GM21529 (cell line): ENCODE data around the gene PLA2G4E.
A peak's percentile ranks its signal among the peaks of the same experiment; 100 is the strongest.

Experiments
- ATAC-seq: cut with Tn5 transposase; IDR thresholded peaks from one replicate; pipeline ENCODE4 v1.9.1; 2021; ENCODE audit not compliant: unreplicated experiment

Gene PLA2G4E

DNA sequence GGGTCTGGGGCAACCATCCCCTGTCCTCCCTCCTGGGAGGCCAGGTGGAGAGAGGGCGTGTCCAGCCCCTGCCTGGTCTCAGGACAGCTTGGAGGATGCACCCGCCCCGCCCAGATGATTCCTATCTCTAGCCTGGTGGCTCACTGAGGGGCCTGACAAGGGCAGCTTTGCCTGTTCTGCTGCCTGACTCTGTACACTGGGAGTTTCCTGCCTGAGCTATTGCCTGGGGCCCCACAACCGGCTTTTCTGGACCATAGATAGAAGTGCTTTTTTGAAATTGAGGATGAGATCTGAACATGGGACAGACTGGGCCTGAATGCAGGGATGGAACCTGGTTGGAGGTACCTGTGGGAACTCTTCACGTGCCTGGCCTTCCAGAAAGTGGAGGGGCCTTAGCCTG, 751 bp upstream of the PLA2G4E start:
- no peak for ATAC-seq

DNA sequence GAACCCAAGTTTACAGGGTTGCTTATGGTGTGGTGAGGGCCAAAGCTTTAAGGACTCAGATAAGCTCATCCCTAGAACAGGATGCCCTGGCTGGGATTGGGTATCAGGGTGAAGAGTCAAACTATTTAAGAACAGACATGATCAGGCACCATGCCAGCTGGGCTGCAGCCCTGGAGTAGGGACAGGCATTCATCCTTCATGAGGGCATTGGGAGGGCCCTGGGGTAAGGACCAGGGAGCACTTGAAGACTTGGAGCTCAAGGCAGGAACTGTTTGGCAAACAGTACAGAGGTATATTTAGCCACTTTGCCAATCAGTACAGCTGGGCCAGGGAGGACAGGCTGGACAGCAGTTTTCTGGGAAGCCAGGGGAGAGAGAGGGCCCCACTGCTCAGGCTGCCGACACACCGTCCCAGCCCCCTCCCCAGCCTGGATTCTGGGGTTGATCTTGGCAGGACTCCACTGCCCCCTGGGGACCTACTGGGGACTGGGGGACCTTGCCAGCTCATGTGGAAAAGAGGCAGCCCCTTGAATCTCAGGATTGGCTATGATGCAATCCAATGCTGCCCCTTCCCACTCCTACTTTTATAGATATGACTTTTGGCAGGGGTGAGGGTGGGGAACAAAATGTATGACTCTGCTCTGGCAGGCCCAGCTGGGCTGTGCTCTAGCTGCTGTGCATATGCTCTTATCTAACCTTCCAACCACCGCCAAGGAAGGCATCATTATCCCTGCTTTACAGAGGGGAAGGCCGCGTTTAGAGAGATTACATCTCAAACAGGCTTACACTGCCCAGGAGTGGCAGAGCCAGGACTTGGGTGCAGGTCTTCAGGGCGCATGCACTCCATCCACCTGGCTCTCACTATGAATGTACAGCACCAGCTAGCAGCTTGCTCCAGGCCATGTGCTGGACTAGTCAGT, 2.3 kb downstream of the PLA2G4E start:
- no peak for ATAC-seq

DNA sequence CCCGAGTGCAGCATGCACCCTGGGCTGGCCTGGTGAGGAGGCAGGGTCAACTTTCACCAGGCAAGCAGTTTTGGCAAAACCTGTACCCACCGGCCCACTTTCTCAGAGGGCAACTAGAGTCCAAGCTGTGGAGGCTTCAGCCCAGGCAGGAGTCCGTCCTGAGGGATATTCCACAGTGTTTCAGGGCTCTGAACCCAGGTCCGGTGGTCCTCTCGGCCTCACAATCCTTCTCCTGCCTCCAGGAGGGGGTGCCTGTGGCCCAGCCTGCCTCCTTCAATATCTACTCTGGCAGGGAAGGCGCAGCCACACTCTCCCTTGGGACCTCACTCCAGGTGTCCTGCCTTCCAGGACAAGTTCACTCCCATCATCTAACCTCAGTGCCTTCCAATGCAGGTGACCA, 3.9 kb downstream of the PLA2G4E start:
- no peak for ATAC-seq

DNA sequence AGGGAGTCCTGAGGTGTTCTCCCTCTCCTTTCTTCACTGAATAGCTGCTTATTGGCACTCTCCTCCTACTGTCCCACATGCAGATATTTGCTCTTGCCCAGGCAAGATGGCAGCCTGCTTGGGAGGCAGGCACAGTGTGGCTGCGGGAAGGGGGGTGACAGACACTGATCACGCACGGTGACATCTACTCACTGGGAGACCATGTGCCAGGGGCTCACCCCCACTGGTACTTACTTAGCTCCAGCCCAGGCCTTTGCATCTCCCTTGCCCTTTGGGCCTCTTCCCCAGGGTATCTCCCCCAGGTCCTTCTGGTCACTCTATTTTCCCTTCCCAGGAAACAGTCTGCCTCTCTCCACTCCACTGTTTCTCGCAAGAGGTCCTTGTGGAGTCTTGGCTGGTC, 6.4 kb downstream of the PLA2G4E start:
- no peak for ATAC-seq

DNA sequence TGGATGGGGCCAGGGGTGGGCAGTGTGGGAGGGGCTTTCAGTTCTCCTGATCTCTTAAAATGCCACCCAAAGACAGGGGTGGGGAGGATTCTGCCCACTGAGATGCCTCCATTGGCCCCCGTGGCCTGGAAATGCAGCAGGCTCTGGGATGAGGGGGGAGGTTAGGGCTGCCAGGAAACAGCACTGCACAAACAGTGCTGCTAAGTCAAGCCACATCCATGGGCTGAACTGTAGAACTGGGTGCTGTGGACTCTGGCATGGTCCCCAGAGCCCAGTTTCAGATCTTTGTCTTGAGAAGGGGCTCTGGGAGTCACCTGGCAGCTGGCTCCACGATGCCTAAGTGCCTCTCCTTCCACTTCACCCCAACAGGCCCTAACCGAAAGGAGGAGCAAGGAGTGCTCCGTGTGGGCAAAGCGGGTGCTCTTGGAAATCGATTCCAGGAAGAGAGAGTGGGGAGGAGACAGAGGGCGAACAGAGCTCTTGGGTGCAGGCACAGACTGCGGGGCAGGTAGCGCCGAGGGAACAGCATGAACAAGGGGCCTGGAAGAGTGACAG, 7.8 kb downstream of the PLA2G4E start:
- ATAC-seq = no peak

DNA sequence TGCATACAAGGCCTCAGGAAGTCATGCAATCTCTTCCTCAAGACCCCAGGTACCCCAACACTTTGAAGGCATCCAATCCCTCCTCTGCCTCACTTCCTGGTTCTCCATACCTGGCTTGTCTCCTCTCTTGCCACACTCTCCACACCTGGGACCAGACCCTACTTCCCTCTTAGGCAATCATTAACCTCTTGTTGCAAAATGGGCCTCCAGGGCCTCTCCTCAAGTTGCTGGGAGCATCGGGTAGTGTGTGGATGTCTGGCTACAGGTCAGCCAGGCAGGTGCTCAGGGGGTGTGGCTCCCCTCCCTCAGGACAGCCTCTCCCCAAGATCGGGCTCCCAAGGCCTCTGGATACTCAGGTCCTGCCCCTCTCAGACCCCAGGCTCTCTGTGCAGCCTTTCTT, 8.6 kb downstream of the PLA2G4E start:
- no peak for ATAC-seq

DNA sequence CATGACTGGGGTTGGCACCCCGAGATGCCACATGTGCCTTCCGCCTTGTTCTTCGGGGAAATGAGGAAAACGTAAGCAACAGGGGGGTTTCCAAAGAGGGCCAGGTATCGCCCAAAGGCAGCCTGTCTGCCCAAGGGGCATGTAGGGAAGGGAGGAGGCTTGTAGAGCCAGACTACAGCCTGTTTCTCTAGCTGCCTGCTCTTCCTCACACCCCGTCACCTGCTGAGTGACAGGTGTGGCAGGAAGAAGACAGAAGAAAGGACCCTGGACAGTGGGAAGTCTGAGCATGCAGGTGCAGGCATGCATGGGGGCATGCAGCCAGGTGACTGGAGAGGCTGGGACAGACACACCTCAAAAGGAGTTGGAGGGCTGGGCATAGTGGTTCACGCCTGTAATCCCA, 9.8 kb downstream of the PLA2G4E start:
- peak; percentile 22 for ATAC-seq

DNA sequence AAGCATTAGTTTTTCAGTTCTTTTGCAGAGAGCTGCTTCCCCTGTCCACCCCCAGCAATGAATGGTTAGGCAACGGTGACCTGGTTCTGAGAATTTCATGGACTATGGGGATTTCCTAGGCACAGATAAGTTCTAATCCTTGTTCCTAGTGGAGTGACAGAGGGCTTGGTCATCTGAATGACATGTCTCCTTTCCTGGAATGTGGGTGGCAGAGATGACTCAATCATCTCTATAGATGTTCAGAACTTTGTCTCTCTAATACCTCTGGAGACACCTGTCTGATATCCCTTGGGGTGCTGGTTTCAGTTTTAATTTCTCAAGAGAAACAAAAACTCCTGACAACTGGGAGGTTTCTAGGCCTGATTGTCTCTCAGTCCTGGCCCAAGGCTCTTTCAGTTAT, 10.4 kb downstream of the PLA2G4E start:
- ATAC-seq = peak; percentile 80

DNA sequence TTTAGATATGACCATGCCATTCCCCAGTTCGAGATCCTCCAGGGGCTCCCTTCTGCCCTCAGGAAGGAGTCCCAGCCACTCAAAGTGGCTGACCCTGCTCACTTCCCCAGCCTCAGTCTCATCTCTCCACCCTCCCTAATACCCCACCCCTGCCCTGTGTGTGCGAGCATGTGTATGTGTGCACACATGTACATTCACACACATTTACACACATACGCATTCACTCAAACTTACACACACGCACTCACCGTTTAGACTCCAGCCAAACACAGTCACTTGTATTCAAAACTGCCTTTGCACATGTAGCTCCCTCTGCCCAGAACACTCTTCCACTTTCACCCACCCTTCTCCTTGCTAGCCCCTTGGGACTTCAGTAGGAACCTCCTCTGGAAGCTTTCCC, 11.4 kb downstream of the PLA2G4E start:
- ATAC-seq = no peak

DNA sequence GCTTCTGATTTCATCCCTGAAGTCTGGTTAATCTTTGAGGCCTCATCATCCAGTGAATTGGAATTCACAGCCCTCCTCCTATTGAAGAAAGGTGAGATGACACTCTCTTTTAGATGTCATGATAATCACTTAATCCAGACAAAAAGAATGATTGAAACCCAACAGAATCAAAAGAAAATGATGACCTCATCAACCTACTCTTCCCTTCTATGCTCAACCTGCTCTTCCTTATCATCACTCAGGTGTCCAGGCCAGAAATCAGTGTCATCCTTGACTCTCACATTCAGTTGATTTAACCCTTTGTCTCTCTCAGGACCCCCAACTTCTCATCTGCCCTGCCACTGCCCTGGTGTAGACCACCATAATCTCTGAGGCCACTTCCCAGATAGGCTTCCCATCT, 11.8 kb downstream of the PLA2G4E start:
- ATAC-seq = no peak

DNA sequence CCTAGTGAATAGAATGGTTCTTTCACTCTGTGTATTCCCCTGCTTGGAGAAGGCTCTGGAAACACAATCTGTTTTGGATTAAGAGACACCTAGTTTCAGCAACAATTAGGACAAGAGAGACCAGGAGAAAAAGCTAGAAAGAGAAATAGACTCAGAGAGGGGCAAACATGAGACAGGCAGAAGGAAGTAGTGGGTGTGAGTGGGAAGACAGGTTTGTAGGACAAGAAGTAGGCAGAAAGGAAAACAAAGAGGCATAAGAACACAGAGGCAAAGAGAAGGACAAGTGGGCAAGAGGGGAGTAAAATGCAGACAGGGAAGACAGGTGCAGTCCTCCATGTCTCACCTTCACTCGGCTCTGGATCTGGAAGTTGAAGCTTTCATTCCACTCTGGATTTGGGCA, 13.5 kb downstream of the PLA2G4E start:
- no peak for ATAC-seq

DNA sequence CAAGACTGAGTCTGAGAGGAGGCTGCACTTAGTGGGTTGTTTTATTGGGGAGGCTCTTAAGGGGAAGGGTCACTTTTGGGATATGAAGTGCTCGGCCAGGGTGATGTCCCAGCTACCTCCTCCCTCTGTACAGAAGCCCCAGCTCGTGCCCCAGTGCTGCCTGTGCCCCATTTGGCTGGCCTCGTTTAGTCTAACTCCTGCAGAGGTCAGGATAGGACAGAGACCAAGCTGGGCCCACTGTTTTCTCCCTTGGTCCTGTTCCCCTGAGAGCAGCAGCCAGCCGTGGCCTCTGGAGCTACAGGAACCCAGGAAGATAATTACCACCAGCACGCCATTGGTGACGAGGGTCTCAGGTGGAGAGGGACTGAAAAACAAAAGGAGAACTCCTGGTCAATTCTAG, 18.5 kb downstream of the PLA2G4E start:
- no peak for ATAC-seq

DNA sequence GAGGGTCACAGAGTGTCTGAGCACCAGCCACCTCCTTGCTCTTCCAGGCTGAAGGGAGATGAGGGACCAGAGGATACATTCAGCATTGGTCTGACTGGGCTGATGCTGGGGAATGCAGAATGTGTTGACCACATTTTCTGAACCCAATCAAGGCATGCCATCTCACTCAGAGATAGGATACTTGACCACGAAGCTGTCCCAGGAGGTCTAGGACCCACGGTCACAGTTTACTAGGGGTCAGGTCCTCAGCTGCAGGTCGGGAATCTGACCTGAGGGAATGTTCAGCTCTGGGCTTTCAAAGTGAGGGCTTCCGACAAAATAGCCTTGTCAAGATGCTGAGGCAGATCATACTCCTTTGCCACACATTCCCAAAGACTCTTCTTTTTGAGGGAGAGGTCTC, 19.6 kb downstream of the PLA2G4E start:
- ATAC-seq = no peak

DNA sequence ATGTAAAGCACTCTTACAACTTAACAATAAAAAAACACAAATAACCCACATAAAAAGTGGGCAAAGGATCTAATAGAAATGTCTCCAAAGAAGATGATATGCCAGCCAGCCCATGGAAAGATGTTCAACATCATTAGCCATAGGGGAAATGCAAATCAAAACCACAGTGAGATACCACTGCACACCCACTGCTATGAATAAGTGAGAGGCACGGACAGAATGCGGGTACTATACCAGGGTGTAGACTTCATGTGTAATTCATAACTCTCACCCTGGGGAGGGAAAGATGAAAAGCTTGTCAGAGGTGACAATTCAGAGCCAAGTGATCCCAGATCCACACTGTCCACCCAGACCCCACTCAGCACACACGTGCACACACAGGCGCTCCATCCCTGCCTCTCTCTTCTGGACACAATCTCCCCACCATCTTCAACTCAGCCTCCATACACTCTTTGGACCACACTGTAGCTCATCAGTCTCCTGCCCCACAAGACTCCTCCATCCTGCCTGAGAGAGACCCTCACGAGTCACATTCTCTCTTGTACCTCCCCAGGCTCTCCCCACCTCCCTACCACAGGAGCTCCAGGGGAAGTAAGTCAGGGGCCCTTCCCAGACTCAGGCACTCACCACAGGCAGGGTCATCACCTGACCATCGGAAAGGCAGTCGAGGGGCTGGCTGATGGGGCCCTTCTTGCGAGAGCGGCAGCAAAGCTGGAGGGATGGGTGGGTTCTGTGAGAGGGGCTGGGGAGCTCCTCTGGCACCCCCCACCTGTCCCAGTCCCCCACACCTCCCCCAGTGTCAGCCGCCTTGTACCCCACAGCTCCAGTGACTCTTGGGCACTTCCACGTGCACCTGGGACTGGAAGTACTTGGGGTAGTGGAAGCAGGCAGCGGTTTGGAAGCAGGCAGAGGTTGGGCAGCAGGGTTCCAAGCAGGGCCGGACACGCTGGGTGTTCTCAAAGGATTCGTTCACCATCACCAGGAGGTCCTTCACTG, 21.3 kb downstream of the PLA2G4E start:
- ATAC-seq = no peak

DNA sequence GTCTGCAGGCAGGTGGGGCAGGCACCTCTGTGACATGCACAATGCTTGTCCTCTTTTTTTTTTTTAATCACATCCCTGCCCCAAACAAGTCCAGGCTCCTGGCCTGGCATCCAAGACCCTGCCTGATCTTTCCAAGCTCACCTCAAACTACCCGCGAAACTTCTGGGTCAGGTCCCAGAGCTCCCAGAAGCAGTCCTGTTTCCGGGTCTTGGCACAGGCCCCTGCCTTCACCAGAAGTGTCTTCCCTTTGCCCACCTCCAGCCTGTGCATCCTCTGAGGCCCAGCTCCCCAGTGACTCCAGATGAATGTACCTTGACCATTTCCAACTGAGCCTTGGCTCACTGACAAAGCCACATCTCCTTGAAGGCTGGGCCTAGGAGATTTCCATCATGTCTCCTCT, 23.0 kb downstream of the PLA2G4E start:
- no peak for ATAC-seq

DNA sequence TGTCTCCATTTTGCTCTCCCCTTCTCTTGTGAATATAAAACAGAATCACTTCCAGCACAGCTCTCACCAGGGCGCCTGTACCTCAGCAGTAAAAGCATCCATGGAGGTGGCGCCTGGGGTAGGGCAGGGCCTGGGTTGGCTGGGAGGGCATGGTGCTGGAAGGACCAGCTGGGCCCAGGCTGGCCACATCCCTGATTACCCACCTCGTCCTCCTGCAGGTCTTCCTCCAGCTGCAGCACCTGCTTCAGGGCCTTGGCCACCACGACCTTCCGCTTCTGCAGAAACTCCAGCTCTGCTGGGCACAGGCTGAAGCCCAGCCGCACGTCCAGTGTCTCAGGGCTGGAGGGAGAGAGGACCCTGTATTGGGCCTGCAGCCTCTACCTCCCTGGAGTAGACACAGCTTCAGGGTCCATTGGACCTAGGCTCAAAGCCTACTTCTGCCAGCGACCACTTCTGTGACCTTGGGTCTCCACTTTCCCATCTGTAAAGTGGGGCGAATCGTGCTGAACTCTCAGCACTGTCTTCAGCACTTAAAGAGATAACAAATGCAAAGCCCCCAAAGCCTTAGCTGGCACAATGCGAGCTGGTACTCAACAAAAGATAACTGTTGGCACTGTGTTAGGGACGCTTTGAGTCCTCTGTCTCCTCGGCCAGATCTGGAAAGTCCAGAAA, 23.8 kb downstream of the PLA2G4E start:
- no peak for ATAC-seq

DNA sequence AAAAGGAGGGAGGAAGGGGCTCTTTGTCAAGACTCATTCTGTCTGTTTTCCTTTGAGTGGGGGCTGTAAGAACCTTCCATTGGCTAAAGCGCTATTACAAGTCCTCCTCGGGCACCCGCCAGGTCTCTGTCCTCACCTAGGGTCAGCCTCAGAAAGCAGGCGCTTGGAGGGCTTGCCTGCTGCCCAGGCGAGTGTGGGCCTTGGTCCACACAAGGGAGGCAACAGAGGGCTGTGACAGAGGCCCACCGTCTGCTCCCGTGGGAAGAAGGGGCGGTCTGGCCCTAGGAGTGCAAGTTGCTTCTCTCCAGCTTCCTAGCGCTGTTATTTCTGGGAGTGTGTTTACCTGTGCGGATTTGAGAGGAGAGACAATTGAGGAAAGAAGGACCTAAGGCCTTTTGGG, 24.5 kb downstream of the PLA2G4E start:
- ATAC-seq = no peak

DNA sequence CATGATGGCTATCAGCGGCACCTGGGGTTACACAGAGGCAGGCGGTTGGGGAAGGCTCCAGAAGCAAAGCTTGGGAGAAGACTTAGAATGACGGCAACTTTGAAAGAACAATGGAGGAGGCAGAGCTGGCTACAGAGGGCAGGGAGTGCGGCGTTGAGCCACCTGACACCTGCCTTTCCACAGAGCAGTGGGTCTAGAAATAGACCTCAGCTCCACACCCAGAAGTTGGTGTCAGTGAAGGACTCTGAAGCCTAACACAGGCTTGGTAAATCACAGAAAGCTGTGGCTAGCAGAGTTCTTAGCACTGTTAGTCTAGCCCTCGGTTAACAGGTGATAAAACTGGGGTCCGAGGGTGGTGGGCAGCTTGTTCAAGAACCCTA, 25.4 kb downstream of the PLA2G4E start:
- ATAC-seq = no peak

DNA sequence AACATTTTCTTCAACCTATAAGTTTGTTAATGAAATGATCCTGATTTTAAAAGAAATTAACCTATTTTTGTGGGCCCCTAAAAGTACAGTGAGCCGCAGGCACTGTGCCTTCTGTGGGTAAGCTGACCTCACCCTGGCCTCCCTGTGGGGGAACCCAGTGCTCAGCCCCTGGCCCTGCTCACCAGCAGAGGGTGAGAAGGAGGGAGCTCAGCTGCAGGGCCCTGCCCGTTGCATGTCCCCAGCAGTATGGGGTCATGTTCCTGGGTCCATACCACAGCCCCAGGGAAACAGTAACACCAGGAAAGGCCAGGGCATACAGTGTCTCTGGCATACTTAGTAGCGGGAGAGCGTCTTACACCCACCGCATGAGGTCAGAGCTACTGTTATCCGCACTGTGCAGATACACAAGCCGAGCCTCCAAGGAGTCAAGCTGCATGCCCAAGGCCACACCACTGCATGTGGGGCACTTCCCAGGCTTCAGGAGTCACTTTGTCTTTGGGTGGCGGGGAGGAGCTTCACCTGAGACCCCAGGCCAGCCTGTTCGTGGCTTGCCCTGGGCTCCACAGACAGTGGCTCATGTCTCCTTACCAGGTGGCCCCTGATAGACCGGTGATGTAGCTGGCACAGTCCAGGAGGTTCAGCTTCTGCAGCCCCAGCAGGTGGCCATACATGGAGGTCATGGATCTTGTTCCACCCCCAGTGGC, 25.9 kb downstream of the PLA2G4E start:
- ATAC-seq = no peak

DNA sequence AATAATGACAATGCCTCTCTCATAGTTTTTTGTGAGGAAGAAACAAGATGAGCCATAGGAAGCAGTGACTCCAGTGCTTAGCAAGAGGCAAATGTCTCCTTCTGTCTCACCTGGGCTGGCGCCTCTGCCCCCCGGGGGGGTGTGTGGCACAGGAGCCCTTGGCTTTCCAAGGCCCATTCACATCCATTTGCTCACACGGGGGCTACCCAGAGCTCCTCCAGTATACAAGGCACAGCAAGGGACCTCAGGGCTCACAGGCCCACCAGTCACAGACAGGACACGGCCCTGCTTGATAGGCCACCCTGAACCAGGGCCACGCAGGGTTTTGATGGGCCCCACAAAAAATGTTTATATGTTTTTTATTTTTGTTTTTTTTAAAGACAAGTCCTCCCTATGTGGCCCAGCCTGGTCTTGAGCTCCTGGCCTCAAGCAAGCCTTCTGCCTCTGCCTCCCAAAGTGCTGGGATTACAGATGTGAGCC, 26.6 kb downstream of the PLA2G4E start:
- no peak for ATAC-seq
